HG03103 (cell line): ENCODE data around the gene R3HDM4.
"Not testable (repeated sequence)": the region's sequence is repeated elsewhere in the genome, so short reads cannot be mapped to it uniquely, and the experiment has no call there.

Source experiments
- ATAC-seq: cut with Tn5 transposase; IDR thresholded peaks from one replicate; pipeline ENCODE4 v1.9.1; 2021; ENCODE audit warnings: low read depth; ENCODE audit not compliant: unreplicated experiment

Gene R3HDM4

GRCh38 chr19:878751-879561 is 34.1 kb downstream of the R3HDM4 start:
- not testable (repeated sequence) for ATAC-seq

GRCh38 chr19:877992-878660 is 34.9 kb downstream of the R3HDM4 start:
- ATAC-seq, result not testable (repeated sequence)

- no peak for ATAC-seq
These were observed 36.2 kb downstream of the R3HDM4 start for GRCh38 chr19:876780-877314.

DNA sequence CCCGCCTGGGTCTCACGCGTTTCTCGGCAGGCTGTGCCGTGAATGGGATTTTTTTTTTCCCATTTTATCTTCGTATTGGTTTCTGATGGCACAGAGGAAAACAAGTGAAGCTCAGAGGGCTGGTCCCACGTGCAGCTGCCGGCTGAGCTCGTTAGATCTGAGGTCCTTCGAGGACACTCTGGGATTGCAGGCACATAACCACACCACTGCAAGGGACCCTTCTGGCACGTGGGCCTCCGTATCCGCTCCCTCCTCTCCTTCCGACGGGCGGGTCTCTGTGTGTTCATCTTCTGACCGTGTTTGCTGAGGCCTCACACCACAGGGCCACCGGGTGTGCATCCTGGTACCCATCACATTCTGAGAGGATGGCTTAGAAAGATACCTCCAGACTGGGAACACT is 36.9 kb downstream of the R3HDM4 start:
- no peak for ATAC-seq

- no peak for ATAC-seq
These were observed 37.6 kb downstream of the R3HDM4 start for GRCh38 chr19:875265-875879.

DNA sequence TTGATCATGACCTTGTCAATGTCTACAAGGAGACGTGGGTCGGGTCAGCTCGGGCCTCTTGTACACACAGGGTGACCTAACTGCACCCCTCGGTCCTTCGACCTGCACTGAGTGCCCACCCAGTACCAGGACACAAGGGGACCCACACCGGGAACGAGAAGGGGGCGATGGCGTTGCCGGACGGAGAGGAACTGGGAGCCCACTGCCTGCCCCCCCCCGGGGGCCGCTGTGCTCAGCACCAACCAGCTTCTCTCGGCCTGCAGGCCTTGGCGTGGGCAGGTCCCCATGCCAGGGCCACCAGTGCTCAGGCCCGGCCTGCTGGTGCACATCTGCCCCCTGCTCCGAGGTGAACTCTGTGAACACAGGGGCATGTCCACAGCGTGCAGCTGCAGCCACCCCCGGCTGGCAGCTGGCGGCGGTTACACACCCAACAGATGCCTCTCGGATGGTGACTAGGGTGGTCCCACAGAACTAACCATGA is 39.4 kb downstream of the R3HDM4 start:
- no peak for ATAC-seq

GRCh38 chr19:873084-873483 is 39.9 kb downstream of the R3HDM4 start:
- no peak for ATAC-seq

- no peak for ATAC-seq
These were observed 40.6 kb downstream of the R3HDM4 start for GRCh38 chr19:872266-872951.

DNA sequence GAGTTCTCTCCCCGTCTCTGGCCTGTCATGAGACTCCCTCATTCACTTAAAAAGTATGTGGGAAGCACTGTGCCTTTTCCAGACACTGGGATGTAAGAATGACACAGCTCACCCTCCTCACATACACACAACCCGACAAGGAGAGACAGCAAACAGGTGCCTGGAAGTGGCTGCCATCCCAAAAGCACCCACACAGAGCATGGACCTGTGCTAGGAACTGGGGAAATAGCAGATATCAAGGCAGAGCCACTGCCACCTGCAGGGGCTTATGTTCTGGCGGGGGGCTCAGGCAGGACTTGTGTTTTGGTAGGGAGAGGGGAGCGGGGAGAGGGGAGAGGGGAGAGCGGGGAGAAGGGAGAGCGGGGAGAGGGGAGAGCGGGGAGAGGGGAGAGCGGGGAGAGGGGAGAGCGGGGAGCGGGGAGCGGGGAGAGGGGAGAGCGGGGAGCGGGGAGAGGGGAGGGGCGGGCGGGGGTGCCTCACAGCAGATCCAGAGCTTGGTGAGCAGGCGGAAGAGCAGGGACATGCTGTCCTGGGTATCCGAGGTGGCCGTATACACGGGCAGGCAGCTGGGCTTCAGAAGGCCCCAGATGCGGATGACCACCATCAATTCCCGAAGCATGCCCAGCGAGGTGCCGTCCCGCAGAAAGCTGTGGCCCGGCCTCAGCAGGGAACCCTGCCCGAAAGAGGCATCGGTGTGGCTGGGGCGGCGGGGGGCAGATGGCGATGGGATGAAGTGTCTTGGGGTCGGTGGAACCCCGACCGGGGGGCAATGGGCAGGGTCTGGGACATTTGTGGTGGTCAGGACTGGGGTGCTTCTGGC is 41.4 kb downstream of the R3HDM4 start:
- ATAC-seq, result no peak

DNA sequence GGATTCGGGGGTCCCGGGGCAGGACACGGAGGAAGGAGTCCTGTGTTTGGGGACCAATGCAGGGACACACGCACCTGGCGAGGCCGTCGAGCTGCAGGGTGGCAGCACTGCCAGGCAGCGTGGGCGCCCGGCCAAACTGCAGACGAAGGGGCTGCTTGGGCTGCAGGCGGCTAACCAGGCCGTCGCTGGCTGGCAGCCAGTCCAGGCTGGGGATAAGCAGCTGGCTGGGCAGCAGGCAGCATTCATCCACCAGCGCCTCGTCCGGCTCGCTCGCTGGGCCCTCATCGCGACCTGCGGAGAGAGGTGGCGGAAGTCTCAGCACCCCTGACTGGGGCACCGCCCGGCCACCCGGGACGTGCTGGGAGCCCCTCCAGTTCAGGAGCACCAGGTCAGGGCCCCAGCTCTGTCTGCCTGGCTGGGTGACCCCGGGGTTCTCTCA is 42.0 kb downstream of the R3HDM4 start:
- ATAC-seq, result no peak

GRCh38 chr19:870314-870713 is 42.7 kb downstream of the R3HDM4 start:
- ATAC-seq, result no peak

DNA sequence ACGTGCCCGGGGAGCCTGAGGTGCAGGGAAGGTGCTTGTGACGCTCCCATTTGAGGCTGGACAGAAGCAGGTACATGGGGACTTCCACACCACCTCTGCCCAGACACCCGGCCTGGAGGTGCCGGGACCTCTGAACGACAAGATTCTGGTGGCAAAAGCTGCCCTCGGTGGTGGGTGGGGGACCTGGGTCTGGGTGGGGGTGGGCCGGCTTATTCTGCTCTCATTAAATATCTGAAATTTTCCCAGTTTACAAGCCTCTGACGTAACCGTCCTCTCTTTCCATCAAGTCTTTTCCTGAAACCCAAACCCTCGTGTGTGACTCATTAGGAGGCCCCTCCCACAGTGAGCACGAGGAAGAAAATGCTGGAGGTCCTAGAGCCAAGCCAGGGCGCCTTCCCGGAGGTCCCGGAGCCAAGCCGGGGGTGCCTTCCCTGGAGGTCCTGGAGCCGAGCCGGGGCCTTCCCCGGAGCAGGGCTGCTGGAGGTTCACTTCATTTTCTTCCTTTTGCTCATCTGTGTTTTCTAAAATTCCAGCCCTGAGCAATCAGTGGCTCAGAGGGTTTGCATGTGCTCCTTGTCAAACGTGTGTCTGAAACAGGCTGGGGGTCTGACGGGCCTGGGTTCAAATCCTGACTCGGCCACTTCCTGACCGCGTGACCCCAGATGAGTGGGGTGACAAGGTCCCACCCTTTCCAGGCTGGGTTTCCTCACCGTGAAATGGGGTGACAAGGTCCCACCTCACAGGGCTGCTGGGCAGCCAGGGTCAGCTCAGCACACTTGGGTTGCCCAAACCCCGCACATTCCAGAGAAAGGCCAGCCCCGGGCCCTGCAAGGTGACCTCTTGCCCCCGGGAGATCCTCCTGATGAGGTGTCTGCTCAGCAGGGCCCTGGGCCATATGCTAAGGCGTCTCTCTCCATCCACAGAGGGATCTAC is 43.5 kb downstream of the R3HDM4 start:
- no peak for ATAC-seq

- no peak for ATAC-seq
These were observed 44.4 kb downstream of the R3HDM4 start for GRCh38 chr19:868458-869244.

GRCh38 chr19:867855-868457 is 45.1 kb downstream of the R3HDM4 start:
- ATAC-seq, result no peak

- no peak for ATAC-seq
These were observed 45.7 kb downstream of the R3HDM4 start for GRCh38 chr19:867301-867793.

GRCh38 chr19:866769-867300 is 46.2 kb downstream of the R3HDM4 start:
- ATAC-seq, result no peak

- ATAC-seq, result no peak
These were observed 49.8 kb downstream of the R3HDM4 start for GRCh38 chr19:863315-863620.
